HAP-1 (cell line): ENCODE results near the gene KRTAP19-8.

ENCODE experiments used
- DNase-seq, 2 experiments: peaks; one replicate each; pipeline ENCODE4 v3.0.0-alpha.2; 2016 to 2020; ENCODE audit warnings: low spot score in 2 of 2
- H3K27me3 ChIP-seq: fragments of 250-450 bp; sonication (Bioruptor Pico); 2 replicates; pipeline ENCODE4 v1.5.1; 2020; ENCODE audit warnings: low read depth, mild to moderate bottlenecking, moderate library complexity
- H3K36me3 ChIP-seq: fragments of 250-450 bp; sonication (Bioruptor Pico); replicated peaks from 2 replicates; pipeline ENCODE4 v1.5.1; 2020; ENCODE audit warnings: mild to moderate bottlenecking
- H3K4me1 ChIP-seq: fragments of 250-450 bp; sonication (Bioruptor Pico); 2 replicates; pipeline ENCODE4 v1.5.1; 2020; ENCODE audit warnings: mild to moderate bottlenecking
- H3K4me3 ChIP-seq: fragments of 250-450 bp; sonication (Bioruptor Pico); 2 replicates; pipeline ENCODE4 v1.5.1; 2020; ENCODE audit warnings: mild to moderate bottlenecking, moderate library complexity
- H3K9me3 ChIP-seq: fragments of 250-450 bp; sonication (Bioruptor Pico); 2 replicates; pipeline ENCODE4 v1.5.1; 2020; ENCODE audit warnings: mild to moderate bottlenecking, moderate library complexity
- in situ Hi-C: fragments of 300-500 bp; cut with MboI; formaldehyde crosslinking; loops from 3 replicates; pipeline ENCODE4 v1.14.3; 2020; ENCODE audit warnings: low sequenced_read_pairs, inconsistent platforms, mixed read lengths

KRTAP19-8 gene, protein sequence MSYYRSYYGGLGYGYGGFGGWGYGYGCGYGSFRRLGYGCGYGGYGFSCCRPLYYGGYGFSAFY

DNA sequence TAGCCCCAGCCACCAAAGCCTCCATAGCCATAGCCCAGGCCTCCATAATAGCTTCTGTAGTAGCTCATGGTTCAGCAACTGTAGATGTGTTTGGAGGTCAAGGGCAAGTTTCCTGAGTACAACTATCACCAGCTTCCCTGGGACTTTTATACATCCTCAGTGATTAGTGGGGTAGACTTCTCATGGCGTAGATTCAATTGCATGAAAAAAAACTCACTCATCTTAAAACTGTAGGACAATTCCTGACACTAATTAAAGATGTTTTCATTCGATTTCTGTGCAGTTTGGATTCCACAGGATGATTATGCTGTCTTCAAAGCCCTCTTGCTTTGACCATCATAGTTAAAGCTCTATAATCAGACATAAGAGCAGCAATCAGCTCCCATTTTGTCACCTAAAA, at the start of gene KRTAP19-8:
TSS of gene KRTAP19-8 (minus strand) at position 101 of the 400 bp plus-strand sequence. CDS start at position 68, 33 bp downstream.
- no peaks in the 10 kb centered on the region for H3K9me3 ChIP-seq
- no peaks in the 10 kb centered on the region for H3K27me3 ChIP-seq
- no peak for DNase-seq
- H3K4me3 ChIP-seq, result no peak within 1 kb of the TSS
- in situ Hi-C loops, result no loop called here
- H3K36me3 ChIP-seq, result no peaks in the 10 kb centered on the region
- no peaks in the 10 kb centered on the region for H3K4me1 ChIP-seq

DNA sequence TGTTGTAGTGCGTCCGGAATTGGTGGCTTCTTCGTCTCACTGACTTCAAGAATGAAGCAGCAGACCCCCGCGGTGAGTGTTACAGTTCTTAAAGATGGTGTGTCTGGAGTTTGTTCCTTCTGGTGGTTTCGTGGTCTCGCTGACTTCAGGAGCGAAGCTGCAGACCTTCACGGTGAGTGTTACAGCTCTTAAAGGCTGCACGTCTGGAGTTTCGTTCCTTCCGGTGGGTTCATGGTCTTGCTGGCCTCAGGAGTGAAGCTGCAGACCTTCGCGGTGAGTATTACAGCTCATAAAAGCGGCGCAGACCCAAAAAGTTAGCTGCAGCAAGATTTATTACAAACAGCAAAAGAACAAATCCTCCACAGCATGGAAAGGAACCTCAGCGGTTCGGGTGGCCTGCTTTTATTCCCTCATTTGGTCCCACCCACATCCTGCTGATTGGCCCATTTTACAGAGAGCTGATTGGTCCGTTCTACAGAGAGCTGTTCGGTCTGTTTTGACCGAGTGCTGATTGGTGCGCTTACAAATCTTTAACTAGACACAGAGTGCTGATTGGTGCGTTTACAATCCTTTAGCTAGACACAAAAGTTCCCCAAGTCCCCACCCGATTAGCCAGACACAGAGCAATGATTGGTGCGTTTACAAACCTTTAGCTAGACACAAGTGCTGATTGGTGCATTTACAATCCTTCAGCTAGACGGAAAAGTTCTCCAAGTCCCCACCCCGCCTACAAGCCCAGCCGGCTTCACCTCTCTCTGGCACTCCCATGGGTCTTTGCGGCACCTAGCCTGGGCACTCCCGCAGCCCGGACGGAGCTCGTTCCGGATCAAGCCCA, 49.6 kb upstream of the KRTAP19-8 start:
- in situ Hi-C loops, result loop anchor here (25.0 kb wide), 1 partner anchor 2001 kb away; no protein-coding TSS in a partner anchor
- H3K36me3 ChIP-seq, result no peaks in the 10 kb centered on the region
- no peak overlapping the region for H3K4me3 ChIP-seq
- DNase-seq, result no peak
- no peaks in the 10 kb centered on the region for H3K4me1 ChIP-seq
- H3K27me3 ChIP-seq, result no peaks in the 10 kb centered on the region; the same call in 1 of the 2 replicates
- no peaks in the 10 kb centered on the region for H3K9me3 ChIP-seq

- DNase-seq, result no peak
- no peaks in the 10 kb centered on the region for H3K36me3 ChIP-seq
- H3K27me3 ChIP-seq, result no peaks in the 10 kb centered on the region
- in situ Hi-C loops, result loop anchor here (25.0 kb wide), 1 partner anchor 1997 kb away; no protein-coding TSS in a partner anchor
- H3K4me3 ChIP-seq, result no peak overlapping the region
- H3K4me1 ChIP-seq, result no peaks in the 10 kb centered on the region
- no peaks in the 10 kb centered on the region for H3K9me3 ChIP-seq
These were observed 46.4 kb upstream of the KRTAP19-8 start for GRCh38 chr21:31084689-31085088.

- DNase-seq, result no peak
- in situ Hi-C loops, result loop anchor here (25.0 kb wide), 1 partner anchor 1991 kb away; no protein-coding TSS in a partner anchor
- Histone ChIP-seq H3K9me3 (no peaks in the 10 kb centered on the region), H3K4me3 (no peak overlapping the region), H3K27me3 (no peaks in the 10 kb centered on the region), H3K36me3 (no peaks in the 10 kb centered on the region), H3K4me1 (no peaks in the 10 kb centered on the region)
These were observed 40.5 kb upstream of the KRTAP19-8 start for GRCh38 chr21:31078796-31079195.

GRCh38 chr21:31078216-31078615, 39.9 kb upstream of the KRTAP19-8 start:
- Histone ChIP-seq H3K4me3 (no peak overlapping the region), H3K36me3 (no peaks in the 10 kb centered on the region), H3K9me3 (no peaks in the 10 kb centered on the region), H3K4me1 (no peaks in the 10 kb centered on the region), H3K27me3 (no peaks in the 10 kb centered on the region)
- in situ Hi-C loops, result loop anchor here (25.0 kb wide), 1 partner anchor 1991 kb away; no protein-coding TSS in a partner anchor
- no peak for DNase-seq

DNA sequence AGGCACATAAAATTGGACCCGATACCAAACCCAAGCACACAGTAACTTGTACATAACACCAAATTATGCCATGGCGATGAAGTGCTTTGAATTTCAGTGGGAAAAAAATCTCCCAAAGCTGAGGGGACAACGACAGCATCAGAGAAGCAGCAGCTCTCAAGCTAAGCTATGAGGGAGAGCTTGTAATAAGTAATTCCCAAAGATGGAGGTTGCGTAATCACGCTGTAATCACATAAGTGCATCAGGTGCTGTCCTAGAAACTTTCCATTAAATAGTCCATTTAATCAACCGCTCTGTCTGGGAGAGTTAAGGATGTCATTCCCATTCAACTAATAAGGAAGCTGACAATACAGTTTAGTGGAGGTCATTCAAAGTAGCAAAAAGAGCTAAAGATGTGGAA, 37.6 kb upstream of the KRTAP19-8 start:
- H3K4me3 ChIP-seq, result no peak overlapping the region
- DNase-seq, result no peak
- no peaks in the 10 kb centered on the region for H3K9me3 ChIP-seq
- no peaks in the 10 kb centered on the region for H3K36me3 ChIP-seq
- no peaks in the 10 kb centered on the region for H3K27me3 ChIP-seq
- in situ Hi-C loops, result loop anchor here (25.0 kb wide), 1 partner anchor 1989 kb away; no protein-coding TSS in a partner anchor
- H3K4me1 ChIP-seq, result no peaks in the 10 kb centered on the region

DNA sequence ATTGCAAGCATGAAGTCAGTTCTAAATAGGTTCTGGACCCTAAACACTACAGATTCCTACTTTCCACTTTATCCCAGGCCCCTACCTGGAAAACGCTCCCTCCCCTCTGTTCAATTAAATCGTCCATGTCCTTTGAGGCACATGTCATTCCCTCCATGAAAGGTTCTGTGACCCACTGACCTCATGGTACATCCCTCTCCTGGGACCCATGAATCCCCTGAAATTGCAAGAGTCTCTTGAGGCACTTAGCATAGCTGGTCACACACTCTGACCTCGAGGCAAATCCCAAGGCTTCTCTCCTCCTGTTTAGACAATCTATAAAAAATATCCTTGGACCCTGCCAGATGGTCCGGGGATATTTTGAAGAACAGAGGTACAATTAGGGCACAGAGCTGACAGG, 34.3 kb upstream of the KRTAP19-8 start:
- Histone ChIP-seq H3K27me3 (no peaks in the 10 kb centered on the region), H3K4me3 (no peak overlapping the region), H3K36me3 (no peaks in the 10 kb centered on the region), H3K9me3 (no peaks in the 10 kb centered on the region), H3K4me1 (no peaks in the 10 kb centered on the region)
- in situ Hi-C loops, result no loop called here
- DNase-seq, result no peak

GRCh38 chr21:31064803-31065202, 26.5 kb upstream of the KRTAP19-8 start:
- H3K9me3 ChIP-seq, result no peaks in the 10 kb centered on the region
- in situ Hi-C loops, result no loop called here

DNA sequence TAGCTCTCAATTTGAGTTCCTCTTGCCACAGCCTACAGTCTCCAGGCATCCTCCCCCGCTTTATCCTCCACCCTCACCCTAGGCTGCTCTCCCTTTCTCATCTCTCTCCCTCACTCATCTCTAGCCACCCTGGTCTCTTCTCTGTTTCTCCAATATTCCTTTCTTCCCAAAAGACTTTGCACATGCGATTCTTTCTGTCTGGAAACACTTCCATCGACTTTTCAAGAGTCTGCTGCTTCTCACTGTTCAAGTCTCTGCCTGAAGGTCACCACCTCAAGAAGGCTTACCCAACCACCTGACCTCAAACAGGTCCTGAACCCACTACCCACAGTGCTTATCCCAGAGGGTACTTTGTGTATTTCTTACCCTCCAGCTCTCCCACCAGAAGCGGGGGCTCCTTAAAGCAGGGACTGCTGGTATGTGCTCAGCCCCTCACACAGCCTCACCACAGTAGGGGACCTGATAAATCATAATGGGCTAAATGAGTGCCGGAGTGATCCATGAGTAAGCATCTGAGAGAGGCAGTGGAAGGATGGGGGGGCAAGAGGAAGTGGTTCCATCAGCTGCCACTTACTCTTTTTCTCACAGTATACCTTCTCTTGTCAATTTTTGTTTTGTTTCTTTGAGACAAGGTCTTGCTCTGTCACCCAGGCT, 14.3 kb upstream of the KRTAP19-8 start:
- no peaks in the 10 kb centered on the region for H3K27me3 ChIP-seq
- DNase-seq, result no peak
- in situ Hi-C loops, result no loop called here

More at GRCh38 chr21:31064803-31065202, 26.5 kb upstream of the KRTAP19-8 start:
- DNase-seq, result no peak
- Histone ChIP-seq H3K4me1 (no peaks in the 10 kb centered on the region), H3K4me3 (no peak overlapping the region), H3K27me3 (no peaks in the 10 kb centered on the region), H3K36me3 (no peaks in the 10 kb centered on the region)

GRCh38 chr21:31050577-31051157, 12.4 kb upstream of the KRTAP19-8 start:
- no peaks in the 10 kb centered on the region for H3K9me3 ChIP-seq
- no peaks in the 10 kb centered on the region for H3K27me3 ChIP-seq
- H3K36me3 ChIP-seq, result no peaks in the 10 kb centered on the region
- H3K4me3 ChIP-seq, result no peak overlapping the region
- no peak for DNase-seq
- in situ Hi-C loops, result no loop called here
- H3K4me1 ChIP-seq, result no peaks in the 10 kb centered on the region

More for the DNA sequence above, 14.3 kb upstream of the KRTAP19-8 start:
- no peaks in the 10 kb centered on the region for H3K4me1 ChIP-seq
- H3K36me3 ChIP-seq, result no peaks in the 10 kb centered on the region
- no peaks in the 10 kb centered on the region for H3K9me3 ChIP-seq
- no peak overlapping the region for H3K4me3 ChIP-seq

GRCh38 chr21:31045841-31046240, 7.6 kb upstream of the KRTAP19-8 start:
- in situ Hi-C loops, result no loop called here
- Histone ChIP-seq H3K27me3 (no peaks in the 10 kb centered on the region), H3K4me1 (no peaks in the 10 kb centered on the region), H3K4me3 (no peak overlapping the region), H3K9me3 (no peaks in the 10 kb centered on the region), H3K36me3 (no peaks in the 10 kb centered on the region)
- no peak for DNase-seq

GRCh38 chr21:31043471-31043870, 5.2 kb upstream of the KRTAP19-8 start:
- H3K4me1 ChIP-seq, result no peaks in the 10 kb centered on the region
- no peak for DNase-seq
- no peak overlapping the region for H3K4me3 ChIP-seq
- H3K9me3 ChIP-seq, result no peaks in the 10 kb centered on the region
- in situ Hi-C loops, result no loop called here
- H3K36me3 ChIP-seq, result no peaks in the 10 kb centered on the region
- no peaks in the 10 kb centered on the region for H3K27me3 ChIP-seq

- no peak for DNase-seq
- Histone ChIP-seq H3K36me3 (no peaks in the 10 kb centered on the region), H3K9me3 (no peaks in the 10 kb centered on the region), H3K4me3 (no peak overlapping the region), H3K4me1 (no peaks in the 10 kb centered on the region), H3K27me3 (no peaks in the 10 kb centered on the region)
- in situ Hi-C loops, result no loop called here
These were observed 3.8 kb upstream of the KRTAP19-8 start for GRCh38 chr21:31042080-31042464.
